ENCODE results near the gene SCIN.

GRCh38 chr7:12653110-12653509, 82.6 kb downstream of the SCIN start:
- TF ChIP-seq CTCF (IDR thresholded peaks at IDR 0.05) (no peak), POLR2A (IDR thresholded peaks at IDR 0.05) (no peak)
